Right lobe of liver (tissue), 6 donors: ENCODE results near the gene ERGIC1. TPM values are rescaled to one million over a fixed set of nuclear protein-coding genes. Genes with fewer than 3 reads are reported as not detected.

Source experiments
- ATAC-seq, 4 donors: fragments of 200-7000 bp; cut with Tn5 transposase; one replicate each; pipeline ENCODE4 v1.9.1; 2020; ENCODE audit warnings: mild to moderate bottlenecking in 4 of 4, moderate library complexity in 4 of 4
- DNase-seq, 3 donors: peaks; one replicate each; pipeline ENCODE4 v3.0.0-alpha.2; 2020
- H3K27ac ChIP-seq, 3 donors: fragments of 200-600 bp; one replicate each; pipeline ENCODE4 v1.8.0; 2022
- H3K27me3 ChIP-seq, 2 donors: fragments of 200-600 bp; one replicate each; pipeline ENCODE4 v1.8.0; 2022
- H3K36me3 ChIP-seq, 4 donors: fragments of 200-600 bp; sonication (generic) in 1 of 4; one replicate each; pipeline versions ENCODE4 v1.5.1 to v1.8.0; 2017 to 2022; ENCODE audit warnings: control low read depth in 1 of 4
- H3K4me1 ChIP-seq, 4 donors: fragments of 200-600 bp; sonication (generic) in 1 of 4; one replicate each; pipeline versions ENCODE4 v1.5.1 to v1.8.0; 2017 to 2022; ENCODE audit warnings: control low read depth in 1 of 4
- H3K4me3 ChIP-seq, 3 donors: fragments of 200-600 bp; one replicate each; pipeline ENCODE4 v1.8.0; 2022
- H3K9me3 ChIP-seq, 4 donors: fragments of 200-600 bp; sonication (generic) in 1 of 4; one replicate each; pipeline versions ENCODE4 v1.5.1 to v1.8.0; 2017 to 2022; ENCODE audit warnings: control low read depth in 1 of 4
- POLR2A ChIP-seq: fragments of 450-650 bp; IDR thresholded peaks from one replicate; pipeline ENCODE4 v1.6.1; 2017; ENCODE audit warnings: antibody characterized with exemption, mild to moderate bottlenecking
- WGBS: methylation state at CpG from one replicate; pipeline ENCODE4 v1.1.6; 2018; ENCODE audit warnings: low coverage, low lambda C conversion rate; ENCODE audit not compliant: insufficient coverage; ENCODE audit errors: missing lambda C conversion rate; 5-methylcytosine and 5-hydroxymethylcytosine counted together
- intact Hi-C, 2 donors: fragments of 100-400 bp; cut with DNase I; formaldehyde crosslinking; loops; one replicate each; pipeline versions ENCODE4 v1.11.2 to v1.14.1; 2022
- total RNA-seq, 6 experiments: library from RNA; depleted of rRNA in 2 of 6; stranded (reverse); fragments of >200 nt in 2 of 6; fragmentation: NEBNext Ultra II Directional in 3 of 6; extraction: Animal tissue kit (Norgen Biotek cat#: 25700) in 3 of 6; gene quantifications; one replicate each; pipeline versions ENCODE4 v1.1.0 to v1.2.4, GENCODE V29; 2016 to 2023
- TF ChIP-seq, protein P1 (sequence below), 4 donors: fragments of 200-600 bp in 3 of 4; fragments of 450-650 bp in 1 of 4; IDR thresholded peaks; one replicate each; pipeline versions ENCODE4 v1.5.1 to v1.8.0; 2016 to 2022; ENCODE audit warnings: antibody characterized with exemption in 4 of 4, mild to moderate bottlenecking in 2 of 4
- donor health status: DM: no; HTN: yes; CAD: no.
- donor health status: DM: no; HTN: no; CAD: no.
- donor health status: DM: no; HTN: no; CAD: no.
- donor health status: DM: no; HTN: yes; CAD: no.
- donor health status: DM: no; HTN: yes; CAD: no.

ERGIC1 gene
- total RNA-seq, 6 experiments from 2014 or later: 103 to 264 (median 154) TPM

GRCh38 chr5:172830275-172830799, 3.7 kb upstream of the ERGIC1 start:
- Histone ChIP-seq H3K4me1 (peaks cover 0 to 22% (median 9%) of the 10 kb centered on the region in 4 donors), H3K27me3 (no peaks in the 10 kb centered on the region), H3K4me3 (no peak overlapping the region), H3K36me3 (no peaks in the 10 kb centered on the region), H3K27ac (no peak overlapping the region), H3K9me3 (peaks cover 0 to 5% (median 0%) of the 10 kb centered on the region in 4 donors)
- intact Hi-C loops: loop anchor here in 1 of 2 donors (10.0 kb wide), 1 partner anchor 46 kb away; no protein-coding TSS in a partner anchor
- WGBS: 92% methylated on average over 1 of the region's 1 CpG
- DNase-seq (no peak), ATAC-seq (no peak)
- no peak for TF ChIP-seq POLR2A

GRCh38 chr5:172830876-172831662, 3.0 kb upstream of the ERGIC1 start:
- intact Hi-C loops: loop anchor here in 1 of 2 donors (10.0 kb wide), 1 partner anchor 46 kb away; no protein-coding TSS in a partner anchor
- H3K9me3 ChIP-seq: no peaks in the 10 kb centered on the region
- H3K4me3 ChIP-seq: no peak overlapping the region
- H3K36me3 ChIP-seq: no peaks in the 10 kb centered on the region
- 63% methylated on average over 9 of the region's 14 CpGs for WGBS
- TF ChIP-seq, protein P1, sequence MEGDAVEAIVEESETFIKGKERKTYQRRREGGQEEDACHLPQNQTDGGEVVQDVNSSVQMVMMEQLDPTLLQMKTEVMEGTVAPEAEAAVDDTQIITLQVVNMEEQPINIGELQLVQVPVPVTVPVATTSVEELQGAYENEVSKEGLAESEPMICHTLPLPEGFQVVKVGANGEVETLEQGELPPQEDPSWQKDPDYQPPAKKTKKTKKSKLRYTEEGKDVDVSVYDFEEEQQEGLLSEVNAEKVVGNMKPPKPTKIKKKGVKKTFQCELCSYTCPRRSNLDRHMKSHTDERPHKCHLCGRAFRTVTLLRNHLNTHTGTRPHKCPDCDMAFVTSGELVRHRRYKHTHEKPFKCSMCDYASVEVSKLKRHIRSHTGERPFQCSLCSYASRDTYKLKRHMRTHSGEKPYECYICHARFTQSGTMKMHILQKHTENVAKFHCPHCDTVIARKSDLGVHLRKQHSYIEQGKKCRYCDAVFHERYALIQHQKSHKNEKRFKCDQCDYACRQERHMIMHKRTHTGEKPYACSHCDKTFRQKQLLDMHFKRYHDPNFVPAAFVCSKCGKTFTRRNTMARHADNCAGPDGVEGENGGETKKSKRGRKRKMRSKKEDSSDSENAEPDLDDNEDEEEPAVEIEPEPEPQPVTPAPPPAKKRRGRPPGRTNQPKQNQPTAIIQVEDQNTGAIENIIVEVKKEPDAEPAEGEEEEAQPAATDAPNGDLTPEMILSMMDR (IDR thresholded peaks at IDR 0.05): no peak
- no peak for TF ChIP-seq POLR2A
- H3K27ac ChIP-seq: no peak overlapping the region
- H3K4me1 ChIP-seq: peaks cover 0 to 29% (median 9%) of the 10 kb centered on the region in 4 donors
- no peak for ATAC-seq
- no peaks in the 10 kb centered on the region for H3K27me3 ChIP-seq
- DNase-seq: no peak

GRCh38 chr5:172832383-172833315, 1.4 kb upstream of the ERGIC1 start:
- H3K9me3 ChIP-seq: no peaks in the 10 kb centered on the region
- TF ChIP-seq, protein P1 (IDR thresholded peaks at IDR 0.05): peak in 1 of 4 donors; percentile 25
- TF ChIP-seq POLR2A: peak; percentile 51
- intact Hi-C loops: loop anchor here in 1 of 2 donors (10.0 kb wide), 1 partner anchor 48 kb away; no protein-coding TSS in a partner anchor
- H3K4me3 ChIP-seq: no peak overlapping the region
- peak; percentile 72 to 92 (median 84) for DNase-seq
- H3K27ac ChIP-seq: peak overlapping the region; percentile 81 to 92 (median 86)
- no peaks in the 10 kb centered on the region for H3K36me3 ChIP-seq
- ATAC-seq: peak; percentile 64 to 79 (median 68)
- WGBS: 16% methylated on average over 9 of the region's 14 CpGs
- no peaks in the 10 kb centered on the region for H3K27me3 ChIP-seq
- peaks cover 0 to 36% (median 11%) of the 10 kb centered on the region in 4 donors for H3K4me1 ChIP-seq

DNA sequence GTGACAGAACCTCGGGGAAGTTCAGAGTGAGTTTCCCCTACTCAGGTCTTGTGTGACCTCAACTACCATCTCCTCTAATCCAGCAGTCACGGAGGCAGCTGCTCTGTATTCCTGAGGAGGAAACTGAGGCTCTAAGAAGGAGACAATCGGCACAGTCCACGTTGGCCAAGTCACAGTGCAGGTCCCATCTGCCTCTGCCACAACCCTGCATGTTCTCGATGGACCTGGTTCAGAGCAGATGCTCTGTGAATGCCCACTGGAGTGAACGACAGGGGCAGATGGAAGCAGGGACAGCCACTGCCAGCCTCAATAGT, 722 bp upstream of the ERGIC1 start:
- intact Hi-C loops: loop anchor here in 1 of 2 donors (10.0 kb wide), 1 partner anchor 49 kb away; no protein-coding TSS in a partner anchor
- Histone ChIP-seq H3K4me3 (peak overlapping the region in 1 of 3 donors; percentile 87), H3K27ac (peak overlapping the region; percentile 81 to 92 (median 86)), H3K9me3 (no peaks in the 10 kb centered on the region), H3K4me1 (peaks cover 0 to 36% (median 11%) of the 10 kb centered on the region in 4 donors), H3K27me3 (no peaks in the 10 kb centered on the region), H3K36me3 (no peaks in the 10 kb centered on the region)
- ATAC-seq: peak in 1 of 4 donors; percentile 4
- DNase-seq: no peak
- no peak for TF ChIP-seq POLR2A
- TF ChIP-seq, protein P1 (IDR thresholded peaks at IDR 0.05): no peak
- 17% methylated on average over 6 of the region's 6 CpGs for WGBS
